B cell (primary cell): Measurements from ENCODE around the gene GNAT3. TPM values are rescaled to one million over a fixed set of nuclear protein-coding genes. Genes with fewer than 3 reads are reported as not detected.

ENCODE experiments used
- ATAC-seq: fragments of 200-7000 bp; cut with Tn5 transposase; one replicate; pipeline ENCODE4 v1.10.0; 2021; ENCODE audit warnings: low read depth, mild to moderate bottlenecking, moderate number of reproducible peaks, moderate library complexity
- CTCF ChIA-PET: fragments of 350-600 bp; sonication (Branson Sonifier 250); formaldehyde crosslinking; loops from one replicate; lab custom pipeline; 2021; ENCODE audit warnings: antibody characterized with exemption, inconsistent platforms; lab: Charles Lee
- POLR2A ChIA-PET: fragments of 350-600 bp; sonication (Branson Sonifier 250); formaldehyde crosslinking; loops from one replicate; lab custom pipeline; 2021; ENCODE audit warnings: antibody characterized with exemption; lab: Charles Lee
- DNase-seq: peaks from one replicate; pipeline ENCODE4 v3.0.0; 2013
- H2AFZ ChIP-seq: 2 replicates; pipeline ENCODE4 v1.6.1; 2012; ENCODE audit warnings: mild to moderate bottlenecking, low read depth, low read length; ENCODE audit not compliant: insufficient read depth, poor library complexity, severe bottlenecking
- H3K27ac ChIP-seq, 2 donors: 1 replicate in 1 of 2; 2 replicates in 1 of 2; pipeline ENCODE4 v1.5.1; 2012 to 2013; ENCODE audit warnings: low read length in 2 of 2, mild to moderate bottlenecking in 2 of 2, moderate library complexity in 1 of 2
- H3K27me3 ChIP-seq, 4 experiments: fragments of 200-600 bp in 1 of 4; sonication (generic) in 1 of 4; replicated peaks in 1 of 4; 1 replicate in 2 of 4; 2 replicates in 2 of 4; pipeline versions ENCODE4 v1.6.1 to v1.7.0; 2013 to 2016; ENCODE audit warnings: low read length in 3 of 4, mild to moderate bottlenecking in 2 of 4, mixed read lengths in 1 of 4, moderate library complexity in 1 of 4; ENCODE audit not compliant: insufficient read depth in 4 of 4, control insufficient read depth in 3 of 4; ENCODE audit errors: control extremely low read depth in 1 of 4
- H3K36me3 ChIP-seq, 2 experiments: replicated peaks in 1 of 2; 1 replicate in 1 of 2; 2 replicates in 1 of 2; pipeline versions ENCODE4 v1.6.1 to v1.7.1; 2013; ENCODE audit warnings: low read length in 1 of 2; ENCODE audit not compliant: insufficient read depth in 2 of 2, control insufficient read depth in 1 of 2; ENCODE audit errors: control extremely low read depth in 1 of 2, extremely low read depth in 1 of 2
- H3K4me1 ChIP-seq, 2 donors: fragments of 200-600 bp in 1 of 2; sonication (generic) in 1 of 2; 1 replicate in 1 of 2; 2 replicates in 1 of 2; pipeline versions ENCODE4 v1.5.1 to v1.6.1; 2013 to 2017; ENCODE audit warnings: low read length in 2 of 2; ENCODE audit not compliant: control insufficient read depth in 2 of 2, insufficient read depth in 2 of 2
- H3K4me2 ChIP-seq: replicated peaks from 2 replicates; pipeline ENCODE3; 2012; ENCODE audit warnings: mild to moderate bottlenecking, low read depth, low read length; ENCODE audit not compliant: poor library complexity, severe bottlenecking
- H3K4me3 ChIP-seq, 5 experiments: fragments of 200-600 bp in 1 of 5; sonication (generic) in 1 of 5; 1 replicate in 3 of 5; 2 replicates in 2 of 5; pipeline versions ENCODE4 v1.5.1 to v1.7.0; 2011 to 2016; ENCODE audit warnings: low read length in 4 of 5, mild to moderate bottlenecking in 4 of 5, low read depth in 2 of 5, control low read depth in 1 of 5, moderate library complexity in 1 of 5; ENCODE audit not compliant: insufficient read depth in 1 of 5; ENCODE audit errors: control extremely low read depth in 1 of 5, extremely low read depth in 1 of 5
- H3K79me2 ChIP-seq: fragments of 200-600 bp; sonication (generic); one replicate; pipeline ENCODE4 v1.6.0; 2016; ENCODE audit warnings: low read length; ENCODE audit not compliant: control insufficient read depth, insufficient read depth
- H3K9ac ChIP-seq: fragments of 200-600 bp; sonication (generic); 2 replicates; pipeline ENCODE4 v1.6.1; 2017; ENCODE audit warnings: mild to moderate bottlenecking, low read length, moderate library complexity
- H3K9me3 ChIP-seq, 3 donors: one replicate each; pipeline versions ENCODE4 v1.6.1 to v1.7.1; 2013; ENCODE audit warnings: low read length in 2 of 3; ENCODE audit not compliant: control insufficient read depth in 2 of 3, insufficient read depth in 1 of 3; ENCODE audit errors: control extremely low read depth in 1 of 3
- H4K20me1 ChIP-seq: 2 replicates; pipeline ENCODE4 v1.6.0; 2012; ENCODE audit warnings: mild to moderate bottlenecking, low read length; ENCODE audit not compliant: insufficient read depth, control insufficient read depth, poor library complexity, severe bottlenecking
- H3K27ac Mint-ChIP-seq: one replicate; pipeline ENCODE4 v1.8.0; 2021; ENCODE audit warnings: mixed read lengths
- H3K27me3 Mint-ChIP-seq: one replicate; pipeline ENCODE4 v1.8.0; 2021; ENCODE audit warnings: mixed read lengths
- H3K4me1 Mint-ChIP-seq: one replicate; pipeline ENCODE4 v1.8.0; 2021; ENCODE audit warnings: mixed read lengths
- H3K4me3 Mint-ChIP-seq: one replicate; pipeline ENCODE4 v1.8.0; 2021; ENCODE audit warnings: mixed read lengths
- H3K9me3 Mint-ChIP-seq: one replicate; pipeline ENCODE4 v1.8.0; 2022; ENCODE audit warnings: mixed read lengths; ENCODE audit not compliant: insufficient read depth
- CTCF ChIP-seq: fragments of 200-600 bp; IDR thresholded peaks from one replicate; pipeline ENCODE4 v1.8.0; 2022; ENCODE audit warnings: antibody characterized with exemption, mild to moderate bottlenecking
- EZH2 ChIP-seq: IDR thresholded peaks from 2 replicates; pipeline ENCODE4 v1.6.1; 2012; ENCODE audit warnings: borderline replicate concordance, low read depth, mild to moderate bottlenecking, moderate library complexity, low read length; ENCODE audit not compliant: insufficient read depth, poor library complexity, severe bottlenecking
- WGBS: methylation state at CpG from one replicate; pipeline ENCODE4 v1.1.5; 2013; ENCODE audit warnings: missing lambda C conversion rate; ENCODE audit not compliant: insufficient coverage; 5-methylcytosine and 5-hydroxymethylcytosine counted together
- intact Hi-C: fragments of 100-400 bp; cut with micrococcal nuclease; formaldehyde crosslinking; loops from one replicate; pipeline ENCODE4 v1.10.0; 2022
- polyA plus RNA-seq: library from polyadenylated mRNA; depleted of rRNA; stranded (reverse); fragments of >200 nt; gene quantifications from 2 replicates; pipeline ENCODE4 v1.2.3, GENCODE V29; 2012
- total RNA-seq, 2 donors: library from RNA; stranded (reverse); fragments of 120-200 nt in 1 of 2; gene quantifications; 1 replicate in 1 of 2; 2 replicates in 1 of 2; pipeline versions ENCODE4 v1.2.3 to v1.2.4, GENCODE V29; 2013 to 2022

GNAT3 gene
- total and polyA plus RNA-seq, 2 donors (not counting 1 experiment from before 2014, with no cell fraction given) = not detected

GRCh38 chr7:80463272-80463920, 48.5 kb downstream of the GNAT3 start:
- ATAC-seq (no peak), DNase-seq (no peak)
- no peaks in the 10 kb centered on the region for H3K27me3 Mint-ChIP-seq
- H3K9me3 Mint-ChIP-seq = no peaks in the 10 kb centered on the region
- no peak overlapping the region for H3K4me3 Mint-ChIP-seq
- TF ChIP-seq EZH2 = no peak
- no peak for TF ChIP-seq CTCF
- peaks cover 0 to 3% (median 0%) of the 10 kb centered on the region in 3 donors for H3K9me3 ChIP-seq
- no peaks in the 10 kb centered on the region for H4K20me1 ChIP-seq
- 100% methylated on average over 1 of the region's 4 CpGs for WGBS
- H3K4me1 Mint-ChIP-seq = no peaks in the 10 kb centered on the region
- H2AFZ ChIP-seq = no peak overlapping the region
- H3K36me3 ChIP-seq = no peaks in the 10 kb centered on the region
- no peaks in the 10 kb centered on the region for H3K4me1 ChIP-seq
- no peaks in the 10 kb centered on the region for H3K79me2 ChIP-seq
- no peak overlapping the region for H3K9ac ChIP-seq
- no peak overlapping the region for H3K27ac ChIP-seq
- ChIA-PET CTCF (no interaction called here), POLR2A (no interaction called here)
- no peak overlapping the region for H3K4me2 ChIP-seq
- no peak overlapping the region for H3K4me3 ChIP-seq
- H3K27ac Mint-ChIP-seq = no peak overlapping the region
- H3K27me3 ChIP-seq = no peaks in the 10 kb centered on the region
- intact Hi-C loops = no loop called here

GRCh38 chr7:80460857-80461256, 51.0 kb downstream of the GNAT3 start:
- H3K4me2 ChIP-seq = no peak overlapping the region
- Mint-ChIP-seq H3K9me3 (no peaks in the 10 kb centered on the region), H3K27me3 (no peaks in the 10 kb centered on the region), H3K4me1 (no peaks in the 10 kb centered on the region), H3K27ac (no peak overlapping the region), H3K4me3 (no peak overlapping the region)
- no peaks in the 10 kb centered on the region for H4K20me1 ChIP-seq
- no peak for TF ChIP-seq CTCF
- no peak for TF ChIP-seq EZH2
- no peaks in the 10 kb centered on the region for H3K79me2 ChIP-seq
- CTCF ChIA-PET = no interaction called here
- H3K36me3 ChIP-seq = no peaks in the 10 kb centered on the region
- no peak overlapping the region for H2AFZ ChIP-seq
- no peaks in the 10 kb centered on the region for H3K4me1 ChIP-seq
- intact Hi-C loops = no loop called here
- H3K9ac ChIP-seq = no peak overlapping the region
- no peak for DNase-seq
- POLR2A ChIA-PET = no interaction called here
- ATAC-seq = no peak
- H3K27ac ChIP-seq = no peak overlapping the region
- no peaks in the 10 kb centered on the region for H3K27me3 ChIP-seq
- WGBS = 100% methylated on average over 1 of the region's 1 CpG
- H3K9me3 ChIP-seq = peaks cover 0 to 3% (median 0%) of the 10 kb centered on the region in 3 donors
- H3K4me3 ChIP-seq = no peak overlapping the region
